Measurements from ENCODE around the gene NUDCD3.

GRCh38 chr7:44431091-44431608, 59.3 kb downstream of the NUDCD3 start:
- peak; percentile 69 for TF ChIP-seq CTCF (IDR thresholded peaks at IDR 0.05; ENCODE audit: low read length)
- TF ChIP-seq EZH2 (optimal IDR thresholded peaks at IDR 0.05; ENCODE audit: low read depth, low read length), result no peak

All from MM.1S (cell line).